Nucleus accumbens (tissue), 56 donors: ENCODE measurements around the gene CMC1.

ENCODE experiments used
- DNase-seq, 56 donors: peaks; one replicate each; lab custom pipeline; 2025; lab: John Stamatoyannopoulos, UW

The CMC1 gene

DNA sequence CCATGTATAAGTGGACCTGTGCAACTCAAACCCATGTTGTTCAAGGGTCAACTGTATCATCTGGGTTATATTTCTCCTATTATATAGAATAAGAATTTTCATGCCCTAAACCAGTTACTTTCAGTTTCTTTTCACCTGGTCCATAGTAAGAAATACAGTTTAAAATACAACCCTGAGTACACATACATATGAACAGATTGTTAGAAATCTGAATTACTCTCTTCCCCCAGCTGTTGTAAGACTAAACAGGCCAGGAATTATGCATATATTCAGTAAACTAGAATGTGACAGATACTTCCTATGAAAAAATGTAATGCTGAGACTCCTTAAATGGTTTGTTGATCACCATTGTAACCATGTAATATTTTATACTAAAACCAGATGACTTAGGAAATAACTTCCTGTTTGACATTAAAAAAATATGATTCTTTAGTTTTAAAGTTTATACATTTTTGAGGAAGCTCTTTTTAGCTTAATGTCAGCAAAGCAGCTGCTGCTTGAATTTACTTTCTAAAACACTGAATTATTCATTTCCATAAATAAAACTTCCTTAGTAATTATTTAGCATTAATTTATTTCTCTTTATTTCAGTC lies 54.6 kb downstream of the CMC1 start:
- no peak for DNase-seq

DNA sequence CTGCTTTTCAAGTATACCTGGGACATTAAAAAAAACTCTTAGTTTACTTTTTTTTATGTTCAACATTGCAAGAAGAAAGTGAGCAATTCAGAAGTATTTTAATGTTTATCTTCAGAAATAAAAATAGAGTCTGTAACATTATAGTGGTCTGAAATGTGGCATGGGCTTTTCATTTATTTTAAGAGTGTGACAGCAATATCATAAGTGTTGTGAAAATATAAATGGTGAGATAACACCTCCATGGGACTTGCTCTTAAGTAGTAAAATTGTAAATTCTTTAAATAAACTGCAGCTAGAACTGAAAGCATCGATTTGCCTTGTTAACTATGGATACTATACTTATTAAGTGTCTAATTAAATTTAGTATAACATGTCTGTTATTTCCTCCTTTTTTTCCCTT lies 58.3 kb downstream of the CMC1 start:
- no peak for DNase-seq

DNA sequence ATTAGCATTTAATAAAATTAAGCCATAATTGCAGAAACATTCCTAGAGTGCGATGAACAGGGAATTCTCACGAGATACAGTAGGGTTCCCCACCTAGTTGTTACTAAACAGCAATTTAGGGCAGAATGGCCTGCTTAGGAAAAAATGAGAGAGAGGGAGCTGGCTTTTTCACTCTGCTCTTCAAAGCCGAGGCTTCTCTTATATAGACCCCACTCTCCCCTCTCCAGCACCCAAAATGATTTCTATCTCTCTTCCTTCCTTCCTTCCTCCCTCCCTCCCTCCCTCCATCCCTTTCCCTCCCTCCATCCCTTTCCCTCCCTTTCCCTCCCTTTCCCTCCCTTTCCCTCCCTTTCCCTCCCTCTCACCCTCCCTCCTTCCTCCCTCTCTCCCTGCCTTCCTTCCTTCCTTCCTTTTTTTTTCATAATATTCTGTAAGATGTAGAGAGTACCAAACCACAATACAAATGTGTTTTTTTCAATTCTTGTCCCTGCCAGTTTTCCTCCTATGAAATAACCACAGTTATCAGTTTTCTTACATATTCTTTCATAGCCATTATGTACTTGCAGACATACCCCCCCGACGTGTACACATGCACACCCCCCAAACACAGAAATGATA lies 59.0 kb downstream of the CMC1 start:
- no peak for DNase-seq

DNA sequence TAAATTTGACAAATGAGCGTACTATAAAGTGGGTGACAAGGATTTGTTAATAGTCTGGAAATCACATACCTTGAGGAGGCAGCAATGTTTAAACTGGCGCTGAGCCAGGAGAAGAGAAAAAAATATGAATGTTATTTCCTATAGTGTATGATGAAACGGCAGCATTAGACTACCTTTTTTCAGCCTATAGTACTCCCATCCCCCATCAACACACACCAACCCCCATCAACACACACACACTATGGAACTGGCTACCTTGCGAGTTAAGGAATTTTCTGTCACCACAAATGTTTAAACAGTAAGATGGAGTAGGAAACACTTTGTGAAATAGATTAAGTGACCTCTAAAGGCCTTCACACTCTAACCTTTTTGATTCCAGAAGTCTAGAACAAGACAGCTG lies 60.3 kb downstream of the CMC1 start:
- no peak for DNase-seq

DNA sequence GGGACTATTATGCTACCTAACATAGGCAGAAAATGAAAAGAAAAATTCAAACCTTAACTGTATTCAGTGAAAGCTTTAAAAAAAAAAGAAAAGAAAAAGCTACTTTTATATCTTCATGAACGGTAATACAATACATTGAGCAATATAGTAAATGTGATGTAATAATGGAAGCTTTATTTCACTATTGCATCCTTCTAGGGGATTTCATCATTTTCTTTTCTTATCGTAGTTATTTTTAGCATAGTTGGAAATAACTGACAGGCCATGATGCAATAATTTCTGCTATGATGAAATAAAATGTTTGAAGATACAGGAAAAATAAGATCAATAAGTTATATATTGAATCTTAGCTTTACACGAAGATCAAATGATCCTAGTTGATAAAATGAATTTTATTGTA lies 66.8 kb downstream of the CMC1 start:
- DNase-seq = no peak

DNA sequence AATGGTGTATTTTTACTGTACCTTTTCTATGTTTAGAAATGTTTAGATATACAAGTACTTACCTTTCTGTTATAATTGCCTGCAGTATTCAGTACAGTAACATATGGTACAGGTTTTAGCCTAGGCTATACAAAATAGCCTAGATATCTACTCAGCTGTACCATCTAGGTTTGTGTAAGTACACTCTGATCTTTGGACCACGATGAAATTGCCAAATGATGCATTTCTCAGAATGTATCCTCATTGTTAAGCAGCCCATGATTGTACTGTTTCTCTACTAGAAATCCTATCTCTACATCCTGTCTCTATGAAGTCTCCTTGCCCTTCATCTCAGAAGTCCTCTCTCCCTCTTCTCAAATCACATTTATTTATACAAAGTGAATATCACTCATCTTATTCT lies 74.3 kb downstream of the CMC1 start:
- DNase-seq = no peak

DNA sequence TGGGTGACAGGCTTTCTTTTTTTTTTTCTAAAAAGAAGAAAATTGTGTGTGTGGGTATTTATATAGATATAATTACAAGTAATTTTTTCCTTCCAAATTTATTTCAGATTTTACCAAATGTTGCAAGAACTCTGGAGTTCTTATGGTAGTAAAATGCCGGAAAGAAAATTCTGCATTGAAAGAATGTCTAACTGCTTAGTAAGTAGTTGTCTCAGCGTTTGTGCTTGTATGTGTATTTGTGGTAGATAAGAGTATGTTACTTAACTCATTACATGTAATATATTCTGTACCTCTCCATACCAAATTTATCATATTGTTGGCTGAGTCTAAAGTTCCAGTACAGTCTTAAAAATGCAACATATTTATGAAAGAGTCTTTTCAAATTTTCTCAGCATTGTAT lies 74.8 kb downstream of the CMC1 start:
- DNase-seq = no peak

DNA sequence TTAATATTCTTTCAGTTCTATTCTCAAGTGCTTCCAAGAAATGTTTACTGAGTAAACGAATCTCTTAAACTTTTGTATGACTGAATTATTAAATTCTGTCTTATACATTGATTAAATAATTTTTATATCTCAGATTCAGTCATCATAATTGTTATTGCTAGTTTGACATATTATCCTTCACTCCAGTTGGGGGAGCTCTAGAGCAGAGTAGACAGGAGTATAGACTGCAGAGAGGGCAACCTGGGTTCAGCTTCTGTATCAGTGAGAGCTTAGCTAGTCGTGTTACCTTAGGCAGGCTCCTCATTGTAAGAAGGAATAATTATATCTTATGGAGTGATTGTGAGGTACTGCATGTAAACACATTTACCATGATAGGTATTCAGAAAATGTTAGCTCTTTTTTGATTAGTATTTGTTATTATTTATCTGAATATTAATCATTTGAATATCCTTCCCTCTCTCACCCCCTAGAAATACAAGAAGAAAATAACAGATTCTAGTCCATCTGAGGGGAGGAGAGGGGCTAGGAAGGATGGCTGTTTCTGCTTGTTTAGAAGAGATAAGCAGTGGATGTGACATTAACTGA lies 76.1 kb downstream of the CMC1 start:
- peak in 1 of 56 donors; percentile 1 for DNase-seq

DNA sequence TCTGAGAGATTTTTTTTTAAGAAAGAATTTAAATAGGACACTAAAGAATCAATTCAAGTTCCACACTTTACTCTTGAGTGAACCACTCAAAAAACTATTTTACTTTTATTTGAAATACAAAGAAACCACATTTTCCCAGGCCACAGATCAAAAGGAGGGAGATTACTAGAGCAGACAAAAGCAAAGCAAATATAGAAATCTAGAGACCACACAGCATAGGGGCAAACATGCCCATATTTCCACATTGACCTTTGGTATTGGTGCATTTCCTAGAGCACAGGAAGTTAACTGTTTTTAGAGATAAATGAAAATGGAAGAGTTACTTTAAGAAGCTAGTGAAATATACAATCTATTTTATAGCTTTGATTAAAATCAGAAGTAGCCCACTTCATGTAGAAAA lies 79.6 kb downstream of the CMC1 start:
- no peak for DNase-seq

DNA sequence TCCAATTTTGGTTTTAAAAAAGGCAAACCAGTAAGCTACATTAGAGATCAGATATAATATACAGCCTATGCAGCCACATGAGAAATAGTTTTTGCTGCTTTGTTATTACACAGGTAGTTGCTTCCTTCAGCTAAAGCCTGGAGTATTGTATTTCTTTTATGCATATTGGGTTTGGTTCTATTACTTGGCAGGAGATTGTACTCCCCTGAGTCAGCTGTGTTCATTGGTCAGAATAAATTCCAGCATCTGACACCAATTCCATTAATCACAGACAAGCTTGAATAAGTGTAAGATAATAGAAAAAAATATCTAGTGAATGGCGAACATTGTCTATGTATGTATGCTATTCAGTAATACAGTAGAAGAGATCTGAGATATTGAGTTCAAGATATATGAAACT lies 81.0 kb downstream of the CMC1 start:
- no peak for DNase-seq

DNA sequence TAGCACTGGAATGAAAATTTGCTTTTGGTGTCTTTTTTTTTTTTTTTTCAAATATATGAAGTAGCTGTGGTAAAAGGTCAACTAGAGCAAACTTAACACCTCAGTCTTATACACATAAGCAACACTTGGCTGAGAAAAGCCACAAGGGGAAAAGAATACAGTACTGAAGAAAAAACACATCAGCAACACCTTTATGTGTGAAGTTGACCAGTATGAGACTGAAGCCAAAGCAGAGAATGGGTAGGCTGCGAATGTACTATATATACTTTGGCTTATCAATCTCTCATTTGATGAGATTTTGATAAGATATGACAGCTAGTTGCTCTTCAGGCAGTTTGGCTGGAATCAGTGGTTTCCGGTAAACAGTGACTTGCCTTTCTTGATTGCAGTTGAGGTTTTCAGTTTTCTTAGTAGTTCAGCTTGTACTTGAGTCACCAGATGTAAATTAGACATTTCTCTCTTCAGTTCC lies 85.1 kb downstream of the CMC1 start:
- no peak for DNase-seq

DNA sequence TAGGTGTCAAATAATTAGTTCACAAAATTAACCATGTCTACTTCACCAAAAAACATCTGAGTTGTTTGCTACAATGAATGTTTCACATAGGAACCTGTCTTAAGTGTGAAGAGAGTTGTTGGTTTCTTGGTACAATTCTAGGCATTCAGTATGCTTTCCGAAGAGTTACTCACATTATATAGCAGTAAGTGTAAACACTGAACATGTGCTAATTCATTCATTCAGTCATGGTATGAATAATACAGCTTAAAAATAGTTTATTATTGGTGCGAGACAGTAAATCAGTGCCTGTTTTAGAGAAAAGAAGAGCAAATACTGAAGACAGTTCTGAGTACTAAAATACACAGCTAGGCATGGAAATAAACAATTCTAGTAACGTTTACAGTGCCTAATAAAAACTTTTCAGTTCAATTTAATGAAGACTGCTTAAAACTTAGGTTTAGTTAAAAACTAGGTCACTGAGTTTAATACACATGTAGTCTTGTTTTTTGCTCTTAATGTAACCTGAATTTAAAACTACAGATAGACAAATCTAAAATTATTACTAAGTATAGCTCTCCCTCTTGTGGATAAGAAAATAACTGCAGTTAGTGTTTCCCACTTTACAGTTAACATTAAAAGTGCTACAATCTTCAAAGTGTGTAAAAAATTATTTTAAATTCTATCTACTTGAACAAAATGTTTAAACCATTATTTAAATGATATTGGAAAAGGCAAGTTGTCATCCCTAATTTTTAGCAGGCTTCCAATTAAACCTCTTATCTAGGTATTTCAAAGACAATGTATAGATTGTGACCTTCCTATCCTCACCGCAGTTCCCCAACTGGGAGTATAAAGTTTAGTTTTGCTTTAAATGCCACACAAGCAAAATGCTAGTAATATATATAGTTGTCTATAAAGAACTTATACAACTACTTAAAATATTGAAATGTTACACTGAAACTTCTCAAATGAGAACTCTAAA lies 87.1 kb downstream of the CMC1 start:
- DNase-seq = no peak

DNA sequence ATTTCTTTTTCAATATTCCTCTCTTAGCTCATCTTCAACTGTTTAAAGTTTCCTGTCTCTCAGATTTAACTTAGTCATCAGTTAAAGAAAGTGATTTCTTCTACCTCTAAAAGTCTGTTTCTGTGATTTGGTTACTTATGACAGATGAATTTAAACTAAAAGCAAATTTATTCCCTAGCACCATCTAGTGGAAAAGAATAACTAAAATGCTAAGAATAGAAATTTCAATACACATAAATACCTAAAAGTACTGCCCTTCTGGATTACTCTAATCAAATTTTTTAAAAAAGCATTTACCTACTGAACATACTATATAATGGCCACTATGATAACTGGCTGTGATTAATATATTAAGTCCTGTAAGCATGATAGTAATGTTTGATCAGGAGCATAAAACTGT lies 93.1 kb downstream of the CMC1 start:
- no peak for DNase-seq

DNA sequence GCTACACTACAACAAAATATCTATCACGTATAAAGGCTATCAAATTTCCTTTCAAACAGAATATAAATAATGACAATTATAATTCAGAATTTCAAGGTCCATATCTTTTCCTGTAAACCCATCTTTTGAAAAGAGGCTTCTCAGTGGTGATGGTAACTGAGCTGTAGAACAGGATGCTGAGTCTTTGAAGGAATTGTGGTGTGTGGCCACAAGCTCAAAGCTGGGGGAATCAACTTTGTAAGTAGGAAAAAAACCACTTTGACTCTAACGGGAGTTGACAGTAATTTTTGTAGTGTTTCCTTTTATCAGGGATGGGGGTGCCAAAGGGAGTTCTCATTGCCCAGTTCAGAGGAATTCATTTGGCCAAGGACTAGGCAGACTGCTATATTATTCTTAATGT lies 93.8 kb downstream of the CMC1 start:
- no peak for DNase-seq

DNA sequence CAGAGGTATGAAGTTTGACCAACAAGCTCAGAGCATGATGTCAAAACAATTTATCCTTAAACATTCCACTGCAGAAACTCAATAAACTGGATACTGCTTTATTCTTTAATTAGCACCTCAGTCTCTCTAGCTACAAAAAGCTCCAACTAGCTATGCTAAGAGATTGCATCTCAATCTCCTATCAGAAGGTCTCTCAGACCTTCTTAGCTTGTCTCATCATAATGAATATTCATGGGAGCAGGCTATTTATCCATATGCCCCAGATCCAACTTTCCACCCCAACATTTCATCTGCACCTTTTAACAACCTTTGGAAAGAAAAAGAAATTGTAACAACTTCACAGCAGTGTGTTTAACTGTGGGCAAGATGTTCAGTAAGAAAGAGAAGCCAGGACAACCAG lies 95.8 kb downstream of the CMC1 start:
- DNase-seq = no peak

DNA sequence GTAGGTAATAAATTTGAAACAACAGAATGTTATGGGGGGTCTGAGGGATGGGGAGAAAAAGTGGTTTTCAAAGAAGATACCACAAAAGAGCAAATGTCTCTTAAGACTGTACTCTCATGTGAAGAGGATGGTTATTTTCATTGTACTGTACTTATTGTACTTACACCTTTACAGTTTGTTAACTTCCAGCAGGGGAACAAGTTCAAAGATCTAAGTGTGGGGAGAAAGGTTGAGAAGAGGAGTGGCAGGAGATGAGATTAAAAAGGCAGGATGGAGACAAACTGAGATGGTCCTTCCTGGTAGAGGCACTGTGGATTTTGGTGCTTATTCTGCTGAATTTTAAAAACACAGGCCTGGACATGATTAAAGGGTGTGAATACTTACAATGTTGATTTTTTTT lies 101.7 kb downstream of the CMC1 start:
- DNase-seq = no peak

DNA sequence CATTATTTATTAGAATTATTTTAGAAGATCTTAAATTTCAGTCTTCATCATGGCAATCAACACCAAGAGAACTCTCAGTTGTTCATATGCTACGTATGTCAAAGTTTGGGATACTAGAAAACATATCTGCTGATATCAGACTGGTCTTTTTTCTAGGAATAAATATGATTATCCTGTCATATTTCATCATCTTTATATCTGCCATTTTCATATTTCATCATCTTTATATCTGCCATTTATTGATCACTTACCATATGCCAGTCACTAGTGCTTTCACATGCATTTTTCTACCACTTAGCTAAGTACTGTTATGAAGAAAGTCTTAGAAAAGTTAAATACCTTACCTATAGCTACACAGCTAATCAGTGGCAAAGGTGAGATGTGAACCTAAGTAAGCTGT lies 104.3 kb downstream of the CMC1 start:
- DNase-seq = no peak

DNA sequence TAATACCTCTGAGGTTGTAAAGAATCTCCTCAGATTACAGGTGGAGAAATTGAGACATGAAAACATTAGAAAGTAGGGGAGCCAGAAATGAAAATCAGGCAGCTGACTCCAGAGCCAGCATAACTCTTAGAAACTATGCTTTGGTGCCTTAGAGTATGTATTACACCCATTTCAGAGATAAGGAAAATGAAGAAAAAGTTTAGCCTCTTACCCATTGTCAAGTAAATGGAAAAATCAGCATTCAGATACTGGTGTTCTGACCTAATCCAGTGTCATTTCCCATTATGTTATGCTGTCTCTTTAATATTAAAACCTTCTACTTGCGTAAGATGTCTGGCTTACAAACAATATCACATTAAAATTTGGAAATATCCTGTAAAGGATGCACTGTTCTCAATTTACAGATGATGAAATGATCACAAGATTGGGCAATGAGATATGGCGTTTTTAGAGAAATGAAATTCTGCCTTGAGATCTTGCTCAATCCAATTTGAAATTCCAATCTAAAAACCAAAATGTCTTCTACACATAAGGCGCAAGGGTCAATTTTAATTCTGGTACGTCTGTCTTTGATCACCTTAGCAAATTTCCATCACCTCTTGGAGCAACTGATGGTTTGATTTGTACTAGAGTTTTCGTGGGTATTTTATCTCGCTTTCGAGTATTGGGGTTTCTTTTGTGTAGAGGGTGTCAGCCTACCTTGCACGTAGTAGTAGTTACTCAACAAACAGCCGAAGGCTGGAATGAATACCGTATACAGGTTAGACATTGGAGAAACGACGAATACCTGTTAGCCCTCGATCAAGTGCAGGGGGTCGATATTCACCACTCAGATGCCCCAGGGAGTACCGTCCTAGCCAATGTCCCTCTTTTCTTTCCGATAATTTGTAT lies 106.2 kb downstream of the CMC1 start:
- peak in 11 of 56 donors; percentile 1 to 53 (median 17) for DNase-seq

DNA sequence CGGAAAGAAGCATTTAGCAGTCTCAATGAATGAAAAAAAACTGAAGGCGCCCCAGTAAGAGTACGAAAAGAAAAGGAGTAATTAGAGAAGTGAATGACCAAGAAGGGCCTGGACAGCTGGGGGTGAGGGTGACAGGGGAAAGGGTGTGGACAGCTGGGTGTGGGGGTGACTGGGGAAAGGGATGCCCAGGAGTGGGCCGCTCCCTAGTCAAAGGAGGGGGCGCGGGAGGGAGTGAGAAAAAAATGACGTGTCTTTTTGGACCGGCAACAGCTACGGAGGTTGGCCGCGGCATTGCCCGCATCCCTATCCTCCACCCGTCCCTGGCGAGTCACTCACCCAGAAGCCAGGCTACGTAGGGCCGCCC lies 106.8 kb downstream of the CMC1 start:
- DNase-seq = peak in 1 of 56 donors; percentile 83
